A549 (cell line): ENCODE measurements around the gene SORCS2. TPM values are rescaled to one million over a fixed set of nuclear protein-coding genes. Genes with fewer than 3 reads are reported as not detected.

Experiments
- ATAC-seq, 2 experiments: fragments of 200-7000 bp in 1 of 2; fragments of >200 bp in 1 of 2; cut with Nextera tagmentation in 1 of 2; cut with Tn5 transposase in 1 of 2; 3 replicates each; pipeline versions ENCODE4 v1.8.0 to v1.9.1; 2018 to 2020; ENCODE audit warnings: mild to moderate bottlenecking in 1 of 2, moderate library complexity in 1 of 2
- CTCF ChIA-PET: fragments of 300-600 bp; sonication (Branson Sonifier 250); formaldehyde crosslinking; extraction: SDS; loops from one replicate; lab custom pipeline; 2021; ENCODE audit warnings: antibody characterized with exemption, inconsistent platforms; lab: Yijun Ruan, JAX
- POLR2A ChIA-PET: fragments of 350-600 bp; formaldehyde crosslinking; extraction: SDS; loops from one replicate; lab custom pipeline; 2021; ENCODE audit warnings: antibody characterized with exemption, inconsistent platforms; lab: Yijun Ruan, JAX
- DNase-seq, 2 experiments: peaks; one replicate each; pipeline versions ENCODE4 v3.0.0 to v3.0.0-alpha.2; 2011 to 2016; ENCODE audit warnings: low read depth in 1 of 2, low spot score in 1 of 2
- FAIRE-seq: peaks from 2 replicates; lab custom pipeline; 2011; peaks lifted over from hg19 to GRCh38; lab: Jason Lieb, UNC
- H3K27ac ChIP-seq, 2 experiments: fragments of >200 bp; sonication (Bioruptor Twin); formaldehyde crosslinking; 3 replicates each; pipeline ENCODE4 v1.5.1; 2016 to 2017
- H3K4me1 ChIP-seq: fragments of >200 bp; sonication (Bioruptor Twin); formaldehyde crosslinking; 3 replicates; pipeline ENCODE4 v1.6.1; 2016
- H3K4me2 ChIP-seq: fragments of >200 bp; sonication (Bioruptor Twin); formaldehyde crosslinking; 3 replicates; pipeline ENCODE4 v1.6.1; 2016
- H3K4me3 ChIP-seq: fragments of >200 bp; sonication (Bioruptor Twin); formaldehyde crosslinking; 3 replicates; pipeline ENCODE4 v1.5.1; 2016
- H3K9me3 ChIP-seq: fragments of >200 bp; sonication (Bioruptor Twin); formaldehyde crosslinking; 3 replicates; pipeline ENCODE4 v1.6.1; 2016
- CBX8 ChIP-seq: fragments of 200-600 bp; sonication (generic); IDR thresholded peaks from 2 replicates; pipeline ENCODE4 v1.6.1; 2016
- CHD4 ChIP-seq: fragments of 200-600 bp; sonication (generic); IDR thresholded peaks from 2 replicates; pipeline ENCODE4 v1.6.1; 2016; ENCODE audit warnings: antibody characterized with exemption, mild to moderate bottlenecking, borderline replicate concordance
- EHMT2 ChIP-seq: fragments of 200-600 bp; sonication (generic); IDR thresholded peaks from 2 replicates; pipeline ENCODE4 v1.6.1; 2016; ENCODE audit warnings: antibody characterized with exemption, low read depth, mild to moderate bottlenecking, moderate library complexity
- EP300 ChIP-seq, 2 experiments: fragments of >200 bp; sonication (Bioruptor Twin); formaldehyde crosslinking; IDR thresholded peaks; 2 replicates in 1 of 2; 3 replicates in 1 of 2; pipeline ENCODE4 v1.6.1; 2016 to 2017
- HDAC2 ChIP-seq: fragments of 200-600 bp; sonication (generic); IDR thresholded peaks from 2 replicates; pipeline ENCODE4 v1.6.1; 2016
- HMGXB4 ChIP-seq: fragments of 250-450 bp; sonication (Bioruptor Pico); IDR thresholded peaks from 2 replicates; pipeline ENCODE4 v1.5.0; 2021; ENCODE audit warnings: mild to moderate bottlenecking, moderate library complexity, borderline replicate concordance
- HOXA7 ChIP-seq: fragments of 250-450 bp; sonication (Bioruptor Pico); IDR thresholded peaks from 2 replicates; pipeline ENCODE4 v1.5.0; 2020; ENCODE audit warnings: mild to moderate bottlenecking, moderate library complexity
- MYC ChIP-seq: IDR thresholded peaks from 2 replicates; pipeline ENCODE4 v1.6.1; 2012; ENCODE audit warnings: mild to moderate bottlenecking, inconsistent platforms, low read length, improper control_type of control experiment, borderline replicate concordance
- NFE2L2 ChIP-seq: fragments of 150-350 bp; conservative IDR thresholded peaks from 2 replicates; pipeline ENCODE4 v1.6.1; 2014; ENCODE audit warnings: low read length
- NPAS2 ChIP-seq: fragments of 250-450 bp; sonication (Bioruptor Pico); IDR thresholded peaks from 2 replicates; pipeline ENCODE4 v1.8.0; 2022; ENCODE audit warnings: mild to moderate bottlenecking, moderate library complexity, borderline replicate concordance
- PHF8 ChIP-seq: fragments of 200-600 bp; sonication (generic); IDR thresholded peaks from 2 replicates; pipeline ENCODE4 v1.6.1; 2016; ENCODE audit warnings: low read depth, mild to moderate bottlenecking, antibody characterized with exemption, moderate library complexity, borderline replicate concordance
- RAD21 ChIP-seq, 2 experiments: fragments of >200 bp in 1 of 2; sonication (Bioruptor Twin) in 1 of 2; formaldehyde crosslinking in 1 of 2; IDR thresholded peaks in 1 of 2; conservative IDR thresholded peaks in 1 of 2; 2 replicates in 1 of 2; 3 replicates in 1 of 2; pipeline ENCODE4 v1.6.1; 2012 to 2018; ENCODE audit warnings: inconsistent platforms in 1 of 2
- RCOR1 ChIP-seq: fragments of 150-350 bp; IDR thresholded peaks from 2 replicates; pipeline ENCODE4 v1.6.1; 2014; ENCODE audit warnings: antibody characterized with exemption, low read length, low read depth
- SREBF2 ChIP-seq: fragments of 450-650 bp; IDR thresholded peaks from 2 replicates; pipeline ENCODE4 v1.6.1; 2014; ENCODE audit warnings: mild to moderate bottlenecking, moderate library complexity
- ZNF302 ChIP-seq: fragments of 250-450 bp; sonication (Bioruptor Pico); IDR thresholded peaks from 2 replicates; pipeline ENCODE4 v1.9.0; 2021; ENCODE audit warnings: inconsistent platforms, mild to moderate bottlenecking, moderate library complexity
- WGBS: methylation state at CpG from one replicate; pipeline ENCODE4 v1.1.6; 2017; ENCODE audit errors: missing lambda C conversion rate; 5-methylcytosine and 5-hydroxymethylcytosine counted together
- polyA plus RNA-seq, 4 experiments: library from polyadenylated mRNA; depleted of rRNA in 3 of 4; stranded (reverse); fragments of >200 nt; fragmentation: RNase III in 1 of 4; extraction: RNeasy Plus Mini Kit Qiagen cat#74134 plus additional on column Dnase treatment in 1 of 4; gene quantifications; 2 replicates in 3 of 4; 3 replicates in 1 of 4; pipeline ENCODE4 v1.2.3, GENCODE V29; 2011 to 2017
- TF ChIP-seq, protein P1 (sequence below): IDR thresholded peaks from 2 replicates; pipeline ENCODE4 v1.6.1; 2012; ENCODE audit warnings: low read depth, borderline replicate concordance
- TF ChIP-seq, protein P2 (sequence below): IDR thresholded peaks from 2 replicates; pipeline ENCODE4 v1.6.1; 2012

SORCS2 gene
- polyA plus RNA-seq, 2 of the 4 experiments (the other 2 are of a cell fraction), result 1.4 to 4.6 TPM

DNA sequence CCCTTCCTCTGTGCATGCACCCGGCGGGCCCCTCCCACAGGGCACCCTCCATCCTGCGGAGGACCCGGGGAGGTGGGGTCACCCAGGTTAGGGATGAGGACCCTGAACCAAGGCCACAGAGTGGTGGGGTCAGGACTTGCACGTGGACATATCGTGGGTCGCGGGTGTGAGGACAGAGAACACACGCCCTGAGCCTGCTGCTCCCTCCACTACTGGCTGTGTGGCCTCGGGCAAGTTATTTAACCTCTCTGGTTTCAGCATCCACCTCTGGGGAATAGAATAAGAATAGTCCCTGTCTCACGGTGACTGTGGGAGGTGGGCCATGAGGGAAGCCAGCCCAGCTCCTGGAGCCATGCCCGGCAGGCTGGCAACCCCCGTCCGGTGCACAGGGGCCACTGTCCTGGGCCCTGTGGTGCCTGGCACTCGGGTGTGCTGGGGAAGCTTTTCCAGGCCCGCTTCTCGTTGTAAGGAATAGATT, 237.3 kb downstream of the SORCS2 start:
- no peaks in the 10 kb centered on the region for H3K9me3 ChIP-seq
- peak overlapping the region; percentile 53 to 63; a peak in 3 of 6 replicates for H3K27ac ChIP-seq
- peaks cover 26% of the 10 kb centered on the region for H3K4me1 ChIP-seq
- 83% methylated on average over 9 of the region's 17 CpGs for WGBS
- POLR2A ChIA-PET, result no interaction called here
- no peak overlapping the region for H3K4me3 ChIP-seq
- ATAC-seq, result no peak
- TF ChIP-seq CBX8 (no peak), MYC (no peak), SREBF2 (no peak), HDAC2 (no peak), NPAS2 (CRISPR knock-in tag) (no peak), RAD21 (conservative IDR thresholded peaks at IDR 0.05 in 1 of 2, IDR thresholded peaks at IDR 0.05 in 1 of 2) (no peak)
- TF ChIP-seq, all 56 proteins: peak for 0
- FAIRE-seq (no peak), DNase-seq (no peak)
- CTCF ChIA-PET, result interaction anchor here (0.6 kb wide), 1 partner anchor 32 kb away, joined by 4 read pairs; no protein-coding TSS in a partner anchor
- H3K4me2 ChIP-seq, result peak overlapping the region; percentile 56

GRCh38 chr4:7430368-7430964, 238.1 kb downstream of the SORCS2 start:
- peak; percentile 31 to 60; a peak in 4 of 6 replicates for ATAC-seq
- no peak for TF ChIP-seq EP300 (IDR thresholded peaks at IDR 0.05)
- TF ChIP-seq RCOR1, result no peak
- TF ChIP-seq, all 56 proteins: peak for 0
- Histone ChIP-seq H3K4me3 (no peak overlapping the region), H3K4me2 (peak overlapping the region; percentile 56), H3K9me3 (no peaks in the 10 kb centered on the region), H3K4me1 (peaks cover 32% of the 10 kb centered on the region), H3K27ac (peak overlapping the region; percentile 48 to 63; a peak in 4 of 6 replicates)
- 39% methylated on average over 9 of the region's 16 CpGs for WGBS
- DNase-seq (peak in 1 of 2 experiments; percentile 44), FAIRE-seq (no peak)
- ChIA-PET CTCF (interaction anchor here (0.6 kb wide), 1 partner anchor 32 kb away, joined by 4 read pairs; no protein-coding TSS in a partner anchor), POLR2A (no interaction called here)

- peak overlapping the region; percentile 48 to 63; a peak in 4 of 6 replicates for H3K27ac ChIP-seq
- no peak for ATAC-seq
- CTCF ChIA-PET, result interaction anchor here (1.1 kb wide), 1 partner anchor 37 kb away, joined by 3 read pairs; no protein-coding TSS in a partner anchor
- H3K9me3 ChIP-seq, result no peaks in the 10 kb centered on the region
- TF ChIP-seq CHD4 (no peak), CBX8 (no peak), MYC (no peak), HOXA7 (CRISPR knock-in tag) (no peak)
- TF ChIP-seq, protein P1, sequence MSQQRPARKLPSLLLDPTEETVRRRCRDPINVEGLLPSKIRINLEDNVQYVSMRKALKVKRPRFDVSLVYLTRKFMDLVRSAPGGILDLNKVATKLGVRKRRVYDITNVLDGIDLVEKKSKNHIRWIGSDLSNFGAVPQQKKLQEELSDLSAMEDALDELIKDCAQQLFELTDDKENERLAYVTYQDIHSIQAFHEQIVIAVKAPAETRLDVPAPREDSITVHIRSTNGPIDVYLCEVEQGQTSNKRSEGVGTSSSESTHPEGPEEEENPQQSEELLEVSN, result no peak
- TF ChIP-seq, all 56 proteins: peak for 0
- DNase-seq (no peak), FAIRE-seq (no peak)
- WGBS, result 94% methylated on average over 3 of the region's 17 CpGs
- no peak overlapping the region for H3K4me3 ChIP-seq
- POLR2A ChIA-PET, result no interaction called here
- peaks cover 32% of the 10 kb centered on the region for H3K4me1 ChIP-seq
- no peak overlapping the region; the same call in 2 of the 3 replicates for H3K4me2 ChIP-seq
Observed at GRCh38 chr4:7430965-7431695, 238.8 kb downstream of the SORCS2 start.

- CTCF ChIA-PET, result interaction anchor here (1.1 kb wide), 1 partner anchor 36 kb away, joined by 3 read pairs; no protein-coding TSS in a partner anchor
- FAIRE-seq (no peak), DNase-seq (peak in 1 of 2 experiments; percentile 24), ATAC-seq (no peak)
- Histone ChIP-seq H3K4me2 (no peak overlapping the region; the same call in 2 of the 3 replicates), H3K27ac (peak overlapping the region; percentile 48 to 63; a peak in 4 of 6 replicates), H3K9me3 (no peaks in the 10 kb centered on the region), H3K4me1 (peaks cover 32% of the 10 kb centered on the region), H3K4me3 (no peak overlapping the region)
- 77% methylated on average over 23 of the region's 27 CpGs for WGBS
- TF ChIP-seq ZNF302 (CRISPR knock-in tag), result no peak
- no peak for TF ChIP-seq NFE2L2
- TF ChIP-seq NPAS2 (CRISPR knock-in tag), result no peak
- no peak for TF ChIP-seq PHF8
- no peak for TF ChIP-seq EHMT2
- no peak for TF ChIP-seq HMGXB4 (CRISPR knock-in tag)
- no peak for TF ChIP-seq MYC
- TF ChIP-seq, protein P2, sequence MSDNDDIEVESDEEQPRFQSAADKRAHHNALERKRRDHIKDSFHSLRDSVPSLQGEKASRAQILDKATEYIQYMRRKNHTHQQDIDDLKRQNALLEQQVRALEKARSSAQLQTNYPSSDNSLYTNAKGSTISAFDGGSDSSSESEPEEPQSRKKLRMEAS, result no peak
- TF ChIP-seq HOXA7 (CRISPR knock-in tag), result no peak
- POLR2A ChIA-PET, result no interaction called here
Observed at GRCh38 chr4:7431696-7432530, 239.6 kb downstream of the SORCS2 start.
